ENCODE measurements around the gene GAL3ST3. TPM values are rescaled to one million over a fixed set of nuclear protein-coding genes. Genes with fewer than 3 reads are reported as not detected.

Gene GAL3ST3
- total and polyA plus RNA-seq, 2 experiments from 2014 or later, result 15.6 to 63.4 TPM

DNA sequence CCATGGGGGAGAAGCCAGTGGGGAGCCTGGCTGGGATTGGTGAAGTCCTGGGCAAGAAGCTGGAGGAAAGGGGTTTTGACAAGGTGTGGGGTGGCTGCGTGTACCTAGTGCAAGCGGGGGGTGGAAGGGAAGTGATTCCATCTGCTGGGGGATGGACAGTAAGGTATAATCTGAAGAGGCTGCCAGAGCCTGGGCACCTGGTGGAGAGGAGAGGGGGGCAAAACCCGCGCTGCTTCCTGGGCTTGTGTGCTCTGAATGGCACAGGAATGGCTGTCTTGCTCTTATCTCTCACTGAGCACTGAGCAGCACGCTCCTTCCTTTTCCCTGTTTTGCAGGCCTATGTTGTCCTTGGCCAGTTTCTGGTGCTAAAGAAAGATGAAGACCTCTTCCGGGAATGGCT lies 45.7 kb downstream of the GAL3ST3 start:
- no peaks in the 10 kb centered on the region for H3K9me3 Mint-ChIP-seq
- no peak overlapping the region for H3K27ac ChIP-seq (ENCODE audit: low read depth)

More for the DNA sequence above, 45.7 kb downstream of the GAL3ST3 start:
- Mint-ChIP-seq H3K4me1 (peaks cover 26% of the 10 kb centered on the region), H3K27me3 (ENCODE audit: insufficient read depth, low read depth, poor library complexity) (peaks cover 13% of the 10 kb centered on the region), H3K4me3 (peak overlapping the region; percentile 100), H3K27ac (peak overlapping the region; percentile 85; the same call in 1 of the 2 replicates), H3K36me3 (ENCODE audit: low read depth) (peaks cover 61% of the 10 kb centered on the region)
- H3K4me3 ChIP-seq, result peak overlapping the region; percentile 97
- H3K4me2 ChIP-seq, result peak overlapping the region; percentile 93
- peaks cover 7% of the 10 kb centered on the region; the same call in 1 of the 2 replicates for H4K20me1 ChIP-seq (replicated peaks; ENCODE audit: insufficient read depth)
- ATAC-seq, result no peak
- H2AFZ ChIP-seq, result no peak overlapping the region
- DNase-seq (ENCODE audit: low spot score), result no peak
- H3K36me3 ChIP-seq (ENCODE audit: insufficient read depth), result peaks cover 24% of the 10 kb centered on the region
- H3K9me2 ChIP-seq (ENCODE audit: insufficient read depth), result no peaks in the 10 kb centered on the region
- no peak for TF ChIP-seq ZNF114 (CRISPR knock-in tag; IDR thresholded peaks at IDR 0.05)
- TF ChIP-seq, protein P1, sequence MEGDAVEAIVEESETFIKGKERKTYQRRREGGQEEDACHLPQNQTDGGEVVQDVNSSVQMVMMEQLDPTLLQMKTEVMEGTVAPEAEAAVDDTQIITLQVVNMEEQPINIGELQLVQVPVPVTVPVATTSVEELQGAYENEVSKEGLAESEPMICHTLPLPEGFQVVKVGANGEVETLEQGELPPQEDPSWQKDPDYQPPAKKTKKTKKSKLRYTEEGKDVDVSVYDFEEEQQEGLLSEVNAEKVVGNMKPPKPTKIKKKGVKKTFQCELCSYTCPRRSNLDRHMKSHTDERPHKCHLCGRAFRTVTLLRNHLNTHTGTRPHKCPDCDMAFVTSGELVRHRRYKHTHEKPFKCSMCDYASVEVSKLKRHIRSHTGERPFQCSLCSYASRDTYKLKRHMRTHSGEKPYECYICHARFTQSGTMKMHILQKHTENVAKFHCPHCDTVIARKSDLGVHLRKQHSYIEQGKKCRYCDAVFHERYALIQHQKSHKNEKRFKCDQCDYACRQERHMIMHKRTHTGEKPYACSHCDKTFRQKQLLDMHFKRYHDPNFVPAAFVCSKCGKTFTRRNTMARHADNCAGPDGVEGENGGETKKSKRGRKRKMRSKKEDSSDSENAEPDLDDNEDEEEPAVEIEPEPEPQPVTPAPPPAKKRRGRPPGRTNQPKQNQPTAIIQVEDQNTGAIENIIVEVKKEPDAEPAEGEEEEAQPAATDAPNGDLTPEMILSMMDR (conservative IDR thresholded peaks at IDR 0.05; ENCODE audit: low read depth in 2 of 2), result no peak
- TF ChIP-seq EZH2phosphoT487 (IDR thresholded peaks at IDR 0.05; ENCODE audit: unreplicated experiment), result no peak
- no peak for TF ChIP-seq NANOG (IDR thresholded peaks at IDR 0.05; ENCODE audit: borderline replicate concordance)
- TF ChIP-seq ZNF331 (CRISPR knock-in tag; IDR thresholded peaks at IDR 0.05; ENCODE audit: low read depth), result no peak
- TF ChIP-seq, protein P2, sequence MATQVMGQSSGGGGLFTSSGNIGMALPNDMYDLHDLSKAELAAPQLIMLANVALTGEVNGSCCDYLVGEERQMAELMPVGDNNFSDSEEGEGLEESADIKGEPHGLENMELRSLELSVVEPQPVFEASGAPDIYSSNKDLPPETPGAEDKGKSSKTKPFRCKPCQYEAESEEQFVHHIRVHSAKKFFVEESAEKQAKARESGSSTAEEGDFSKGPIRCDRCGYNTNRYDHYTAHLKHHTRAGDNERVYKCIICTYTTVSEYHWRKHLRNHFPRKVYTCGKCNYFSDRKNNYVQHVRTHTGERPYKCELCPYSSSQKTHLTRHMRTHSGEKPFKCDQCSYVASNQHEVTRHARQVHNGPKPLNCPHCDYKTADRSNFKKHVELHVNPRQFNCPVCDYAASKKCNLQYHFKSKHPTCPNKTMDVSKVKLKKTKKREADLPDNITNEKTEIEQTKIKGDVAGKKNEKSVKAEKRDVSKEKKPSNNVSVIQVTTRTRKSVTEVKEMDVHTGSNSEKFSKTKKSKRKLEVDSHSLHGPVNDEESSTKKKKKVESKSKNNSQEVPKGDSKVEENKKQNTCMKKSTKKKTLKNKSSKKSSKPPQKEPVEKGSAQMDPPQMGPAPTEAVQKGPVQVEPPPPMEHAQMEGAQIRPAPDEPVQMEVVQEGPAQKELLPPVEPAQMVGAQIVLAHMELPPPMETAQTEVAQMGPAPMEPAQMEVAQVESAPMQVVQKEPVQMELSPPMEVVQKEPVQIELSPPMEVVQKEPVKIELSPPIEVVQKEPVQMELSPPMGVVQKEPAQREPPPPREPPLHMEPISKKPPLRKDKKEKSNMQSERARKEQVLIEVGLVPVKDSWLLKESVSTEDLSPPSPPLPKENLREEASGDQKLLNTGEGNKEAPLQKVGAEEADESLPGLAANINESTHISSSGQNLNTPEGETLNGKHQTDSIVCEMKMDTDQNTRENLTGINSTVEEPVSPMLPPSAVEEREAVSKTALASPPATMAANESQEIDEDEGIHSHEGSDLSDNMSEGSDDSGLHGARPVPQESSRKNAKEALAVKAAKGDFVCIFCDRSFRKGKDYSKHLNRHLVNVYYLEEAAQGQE (IDR thresholded peaks at IDR 0.05; ENCODE audit: unreplicated experiment), result no peak
- no peak for TF ChIP-seq EZH2 (IDR thresholded peaks at IDR 0.05; ENCODE audit: low read depth, unreplicated experiment)
- no peak for TF ChIP-seq POLR2AphosphoS5 (IDR thresholded peaks at IDR 0.05; ENCODE audit: low read depth)
- TF ChIP-seq JUNB (IDR thresholded peaks at IDR 0.05; ENCODE audit: unreplicated experiment), result no peak
- TF ChIP-seq STAT1 (IDR thresholded peaks at IDR 0.05; ENCODE audit: unreplicated experiment), result no peak
- TF ChIP-seq, protein P3, sequence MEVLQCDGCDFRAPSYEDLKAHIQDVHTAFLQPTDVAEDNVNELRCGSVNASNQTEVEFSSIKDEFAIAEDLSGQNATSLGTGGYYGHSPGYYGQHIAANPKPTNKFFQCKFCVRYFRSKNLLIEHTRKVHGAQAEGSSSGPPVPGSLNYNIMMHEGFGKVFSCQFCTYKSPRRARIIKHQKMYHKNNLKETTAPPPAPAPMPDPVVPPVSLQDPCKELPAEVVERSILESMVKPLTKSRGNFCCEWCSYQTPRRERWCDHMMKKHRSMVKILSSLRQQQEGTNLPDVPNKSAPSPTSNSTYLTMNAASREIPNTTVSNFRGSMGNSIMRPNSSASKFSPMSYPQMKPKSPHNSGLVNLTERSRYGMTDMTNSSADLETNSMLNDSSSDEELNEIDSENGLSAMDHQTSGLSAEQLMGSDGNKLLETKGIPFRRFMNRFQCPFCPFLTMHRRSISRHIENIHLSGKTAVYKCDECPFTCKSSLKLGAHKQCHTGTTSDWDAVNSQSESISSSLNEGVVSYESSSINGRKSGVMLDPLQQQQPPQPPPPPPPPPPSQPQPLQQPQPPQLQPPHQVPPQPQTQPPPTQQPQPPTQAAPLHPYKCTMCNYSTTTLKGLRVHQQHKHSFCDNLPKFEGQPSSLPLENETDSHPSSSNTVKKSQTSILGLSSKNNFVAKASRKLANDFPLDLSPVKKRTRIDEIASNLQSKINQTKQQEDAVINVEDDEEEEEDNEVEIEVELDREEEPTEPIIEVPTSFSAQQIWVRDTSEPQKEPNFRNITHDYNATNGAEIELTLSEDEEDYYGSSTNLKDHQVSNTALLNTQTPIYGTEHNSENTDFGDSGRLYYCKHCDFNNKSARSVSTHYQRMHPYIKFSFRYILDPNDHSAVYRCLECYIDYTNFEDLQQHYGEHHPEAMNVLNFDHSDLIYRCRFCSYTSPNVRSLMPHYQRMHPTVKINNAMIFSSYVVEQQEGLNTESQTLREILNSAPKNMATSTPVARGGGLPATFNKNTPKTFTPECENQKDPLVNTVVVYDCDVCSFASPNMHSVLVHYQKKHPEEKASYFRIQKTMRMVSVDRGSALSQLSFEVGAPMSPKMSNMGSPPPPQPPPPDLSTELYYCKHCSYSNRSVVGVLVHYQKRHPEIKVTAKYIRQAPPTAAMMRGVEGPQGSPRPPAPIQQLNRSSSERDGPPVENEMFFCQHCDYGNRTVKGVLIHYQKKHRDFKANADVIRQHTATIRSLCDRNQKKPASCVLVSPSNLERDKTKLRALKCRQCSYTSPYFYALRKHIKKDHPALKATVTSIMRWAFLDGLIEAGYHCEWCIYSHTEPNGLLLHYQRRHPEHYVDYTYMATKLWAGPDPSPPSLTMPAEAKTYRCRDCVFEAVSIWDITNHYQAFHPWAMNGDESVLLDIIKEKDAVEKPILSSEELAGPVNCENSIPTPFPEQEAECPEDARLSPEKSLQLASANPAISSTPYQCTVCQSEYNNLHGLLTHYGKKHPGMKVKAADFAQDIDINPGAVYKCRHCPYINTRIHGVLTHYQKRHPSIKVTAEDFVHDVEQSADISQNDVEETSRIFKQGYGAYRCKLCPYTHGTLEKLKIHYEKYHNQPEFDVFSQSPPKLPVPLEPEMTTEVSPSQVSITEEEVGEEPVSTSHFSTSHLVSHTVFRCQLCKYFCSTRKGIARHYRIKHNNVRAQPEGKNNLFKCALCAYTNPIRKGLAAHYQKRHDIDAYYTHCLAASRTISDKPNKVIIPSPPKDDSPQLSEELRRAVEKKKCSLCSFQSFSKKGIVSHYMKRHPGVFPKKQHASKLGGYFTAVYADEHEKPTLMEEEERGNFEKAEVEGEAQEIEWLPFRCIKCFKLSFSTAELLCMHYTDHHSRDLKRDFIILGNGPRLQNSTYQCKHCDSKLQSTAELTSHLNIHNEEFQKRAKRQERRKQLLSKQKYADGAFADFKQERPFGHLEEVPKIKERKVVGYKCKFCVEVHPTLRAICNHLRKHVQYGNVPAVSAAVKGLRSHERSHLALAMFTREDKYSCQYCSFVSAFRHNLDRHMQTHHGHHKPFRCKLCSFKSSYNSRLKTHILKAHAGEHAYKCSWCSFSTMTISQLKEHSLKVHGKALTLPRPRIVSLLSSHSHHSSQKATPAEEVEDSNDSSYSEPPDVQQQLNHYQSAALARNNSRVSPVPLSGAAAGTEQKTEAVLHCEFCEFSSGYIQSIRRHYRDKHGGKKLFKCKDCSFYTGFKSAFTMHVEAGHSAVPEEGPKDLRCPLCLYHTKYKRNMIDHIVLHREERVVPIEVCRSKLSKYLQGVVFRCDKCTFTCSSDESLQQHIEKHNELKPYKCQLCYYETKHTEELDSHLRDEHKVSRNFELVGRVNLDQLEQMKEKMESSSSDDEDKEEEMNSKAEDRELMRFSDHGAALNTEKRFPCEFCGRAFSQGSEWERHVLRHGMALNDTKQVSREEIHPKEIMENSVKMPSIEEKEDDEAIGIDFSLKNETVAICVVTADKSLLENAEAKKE (CRISPR knock-in tag; IDR thresholded peaks at IDR 0.05), result no peak
- TF ChIP-seq CREB1 (CRISPR knock-in tag; IDR thresholded peaks at IDR 0.05; ENCODE audit: low read depth), result no peak
- TF ChIP-seq, protein P4, sequence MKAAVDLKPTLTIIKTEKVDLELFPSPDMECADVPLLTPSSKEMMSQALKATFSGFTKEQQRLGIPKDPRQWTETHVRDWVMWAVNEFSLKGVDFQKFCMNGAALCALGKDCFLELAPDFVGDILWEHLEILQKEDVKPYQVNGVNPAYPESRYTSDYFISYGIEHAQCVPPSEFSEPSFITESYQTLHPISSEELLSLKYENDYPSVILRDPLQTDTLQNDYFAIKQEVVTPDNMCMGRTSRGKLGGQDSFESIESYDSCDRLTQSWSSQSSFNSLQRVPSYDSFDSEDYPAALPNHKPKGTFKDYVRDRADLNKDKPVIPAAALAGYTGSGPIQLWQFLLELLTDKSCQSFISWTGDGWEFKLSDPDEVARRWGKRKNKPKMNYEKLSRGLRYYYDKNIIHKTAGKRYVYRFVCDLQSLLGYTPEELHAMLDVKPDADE (IDR thresholded peaks at IDR 0.05), result no peak
- peaks cover 17% of the 10 kb centered on the region; the same call in 1 of the 2 replicates for H3K4me1 ChIP-seq (ENCODE audit: insufficient read depth)
- H3K27me3 ChIP-seq (ENCODE audit: insufficient read depth), result no peaks in the 10 kb centered on the region
- peaks cover 18% of the 10 kb centered on the region; the same call in 1 of the 2 replicates for H3F3A ChIP-seq (replicated peaks; ENCODE audit: low read depth)
- peaks cover 39% of the 10 kb centered on the region for H3K79me2 ChIP-seq (replicated peaks; ENCODE audit: insufficient read depth)
